ENCODE results near the gene RASSF10.

The RASSF10 gene

DNA sequence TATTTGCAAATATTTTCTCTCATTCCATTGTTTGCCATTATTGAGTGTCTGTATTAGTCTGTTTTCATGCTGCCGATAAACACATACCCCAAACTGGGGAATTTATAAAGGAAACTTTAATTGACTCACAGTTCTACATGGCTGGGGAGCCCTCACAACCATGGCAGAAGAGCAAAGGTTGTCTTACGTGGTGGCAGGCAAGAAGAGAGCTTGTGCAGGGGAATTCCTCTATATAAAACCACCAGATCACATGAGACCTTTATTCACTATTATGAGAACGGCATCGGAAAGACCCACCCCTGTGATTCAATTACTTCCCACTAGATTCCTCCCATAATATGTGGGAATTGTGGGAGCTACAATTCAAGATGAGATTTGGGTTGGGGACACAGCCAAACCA is 10.2 kb downstream of the RASSF10 start:
- DNase-seq: no peak
- TF ChIP-seq POLR2A (IDR thresholded peaks at IDR 0.05; ENCODE audit: low read length) (no peak), GATA1 (IDR thresholded peaks at IDR 0.05; ENCODE audit: low read depth, low read length) (no peak)

DNA sequence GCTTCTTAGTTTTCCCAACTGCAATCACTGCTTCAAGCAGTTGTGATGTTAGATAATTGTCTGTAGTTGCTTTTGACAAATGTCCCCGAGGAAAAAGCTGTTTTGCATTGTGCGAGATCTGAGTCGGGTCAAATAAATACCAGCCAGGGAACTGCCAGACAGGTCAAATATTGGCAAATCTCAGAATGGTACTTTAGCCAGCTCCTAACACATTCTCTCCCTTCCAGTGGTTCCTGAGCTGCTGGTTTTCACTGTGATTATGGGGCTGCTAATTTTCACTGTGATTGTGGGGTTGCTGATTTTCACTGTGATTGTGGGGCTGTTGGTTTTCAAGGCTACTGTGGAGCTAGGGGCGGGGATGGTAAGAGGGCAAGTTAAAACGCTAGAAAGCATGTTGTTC is 14.3 kb downstream of the RASSF10 start:
- no peak for DNase-seq
- TF ChIP-seq GATA1 (IDR thresholded peaks at IDR 0.05; ENCODE audit: low read depth, low read length): no peak
- no peak for TF ChIP-seq POLR2A (IDR thresholded peaks at IDR 0.05; ENCODE audit: low read length)

DNA sequence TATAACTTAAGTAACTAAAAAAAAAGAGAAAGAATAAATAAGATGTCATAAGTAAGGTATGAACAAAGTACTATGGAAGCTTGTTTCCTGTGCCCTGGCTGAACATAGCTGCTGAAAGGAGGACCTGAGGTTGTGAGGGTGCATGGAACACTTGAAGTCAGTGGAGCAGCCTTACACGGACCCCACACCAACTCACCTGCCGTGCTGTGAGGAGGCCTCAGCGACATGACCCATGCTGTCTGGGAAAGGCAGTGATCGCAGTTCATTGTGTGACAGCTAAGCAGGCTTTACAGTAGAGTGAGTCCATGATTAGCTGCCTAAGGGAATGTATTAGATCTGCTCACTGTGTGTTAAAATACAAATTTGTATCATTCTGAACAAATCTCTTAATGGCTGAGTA is 17.6 kb downstream of the RASSF10 start:
- DNase-seq: no peak
- TF ChIP-seq POLR2A (IDR thresholded peaks at IDR 0.05; ENCODE audit: low read length) (no peak), GATA1 (IDR thresholded peaks at IDR 0.05; ENCODE audit: low read depth, low read length) (no peak)

DNA sequence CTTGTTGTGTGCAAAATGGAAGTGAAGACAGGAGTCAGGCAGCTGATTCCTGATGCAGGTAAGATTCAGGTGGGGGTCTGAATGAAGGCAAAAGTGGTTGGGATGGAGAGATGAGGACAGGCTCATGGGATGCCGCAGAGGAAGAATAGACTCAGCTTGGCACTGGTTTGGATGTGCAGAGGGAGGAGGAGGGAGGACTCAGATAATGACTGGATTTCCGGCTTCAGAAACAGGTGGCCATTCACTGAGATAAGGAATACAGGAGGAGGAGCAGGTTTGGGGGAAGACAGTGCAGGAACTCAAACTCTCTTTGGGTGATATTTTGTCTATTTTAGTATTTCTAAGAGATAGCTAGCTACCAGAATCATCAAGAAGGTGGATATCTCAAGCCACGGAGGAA is 19.2 kb downstream of the RASSF10 start:
- TF ChIP-seq POLR2A (IDR thresholded peaks at IDR 0.05; ENCODE audit: low read length) (no peak), GATA1 (IDR thresholded peaks at IDR 0.05; ENCODE audit: low read depth, low read length) (no peak)

DNA sequence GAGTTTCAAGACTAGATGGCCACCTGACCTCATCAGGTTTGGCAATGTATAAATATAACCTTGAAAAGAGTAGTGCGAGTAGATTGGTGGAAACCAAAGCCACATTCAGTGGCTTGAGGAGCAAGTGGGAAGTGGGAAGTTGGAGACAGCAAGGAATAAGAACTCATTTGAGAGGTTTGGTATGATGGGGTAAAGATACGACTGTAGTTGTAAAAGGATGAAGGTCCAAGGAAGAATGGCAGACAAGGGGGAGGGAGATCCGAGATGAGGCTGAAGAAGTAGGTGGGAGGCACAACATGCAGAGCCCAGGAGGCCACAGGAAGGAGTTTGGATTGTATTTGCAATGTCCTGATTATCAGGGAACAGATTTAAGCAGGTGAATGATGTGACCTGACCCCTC is 20.8 kb downstream of the RASSF10 start:
- TF ChIP-seq POLR2A (IDR thresholded peaks at IDR 0.05; ENCODE audit: low read length) (no peak), GATA1 (IDR thresholded peaks at IDR 0.05; ENCODE audit: low read depth, low read length) (no peak)
- no peak for DNase-seq

More for the DNA sequence above, 19.2 kb downstream of the RASSF10 start:
- DNase-seq: no peak

DNA sequence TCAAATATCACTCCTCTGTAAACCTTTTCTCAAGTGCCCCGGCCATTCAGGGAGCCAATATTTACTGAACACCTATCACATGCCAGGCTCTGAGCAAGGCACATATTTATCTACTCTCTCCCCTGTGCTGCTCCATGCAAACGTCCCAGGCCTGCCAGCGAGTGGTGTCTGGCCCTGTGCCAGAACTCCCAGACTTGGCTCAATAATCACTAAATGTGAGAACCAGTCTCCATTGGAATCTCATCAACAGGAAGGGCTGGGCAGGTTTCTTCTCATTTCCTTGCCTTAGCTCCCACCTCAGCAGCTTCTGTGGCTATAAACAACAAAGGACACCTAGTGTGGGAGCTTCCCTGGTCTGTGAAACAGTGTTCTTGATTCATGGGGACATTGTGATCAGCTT is 21.7 kb downstream of the RASSF10 start:
- TF ChIP-seq GATA1 (IDR thresholded peaks at IDR 0.05; ENCODE audit: low read depth, low read length) (no peak), POLR2A (IDR thresholded peaks at IDR 0.05; ENCODE audit: low read length) (no peak)
- DNase-seq: no peak

DNA sequence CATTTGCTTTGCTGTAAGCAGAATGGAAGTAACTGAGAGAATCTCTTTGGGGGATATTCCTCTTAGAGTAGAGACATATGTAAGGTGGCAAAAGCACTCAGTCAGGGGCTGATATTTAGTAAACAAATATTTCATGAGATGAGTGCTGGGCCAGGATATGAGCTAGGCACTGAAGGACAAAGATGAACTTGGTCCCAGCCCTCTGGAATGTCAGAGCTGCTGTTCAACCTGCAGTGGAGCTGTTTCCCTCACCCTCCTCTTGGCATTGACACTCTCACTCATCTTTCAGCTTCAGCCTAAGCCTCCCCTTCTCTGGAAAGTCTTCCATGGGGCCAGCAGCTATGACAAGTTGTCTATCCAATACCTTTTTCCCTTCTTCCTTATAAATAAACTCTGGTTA is 22.2 kb downstream of the RASSF10 start:
- TF ChIP-seq POLR2A (IDR thresholded peaks at IDR 0.05; ENCODE audit: low read length) (no peak), GATA1 (IDR thresholded peaks at IDR 0.05; ENCODE audit: low read depth, low read length) (no peak)

DNA sequence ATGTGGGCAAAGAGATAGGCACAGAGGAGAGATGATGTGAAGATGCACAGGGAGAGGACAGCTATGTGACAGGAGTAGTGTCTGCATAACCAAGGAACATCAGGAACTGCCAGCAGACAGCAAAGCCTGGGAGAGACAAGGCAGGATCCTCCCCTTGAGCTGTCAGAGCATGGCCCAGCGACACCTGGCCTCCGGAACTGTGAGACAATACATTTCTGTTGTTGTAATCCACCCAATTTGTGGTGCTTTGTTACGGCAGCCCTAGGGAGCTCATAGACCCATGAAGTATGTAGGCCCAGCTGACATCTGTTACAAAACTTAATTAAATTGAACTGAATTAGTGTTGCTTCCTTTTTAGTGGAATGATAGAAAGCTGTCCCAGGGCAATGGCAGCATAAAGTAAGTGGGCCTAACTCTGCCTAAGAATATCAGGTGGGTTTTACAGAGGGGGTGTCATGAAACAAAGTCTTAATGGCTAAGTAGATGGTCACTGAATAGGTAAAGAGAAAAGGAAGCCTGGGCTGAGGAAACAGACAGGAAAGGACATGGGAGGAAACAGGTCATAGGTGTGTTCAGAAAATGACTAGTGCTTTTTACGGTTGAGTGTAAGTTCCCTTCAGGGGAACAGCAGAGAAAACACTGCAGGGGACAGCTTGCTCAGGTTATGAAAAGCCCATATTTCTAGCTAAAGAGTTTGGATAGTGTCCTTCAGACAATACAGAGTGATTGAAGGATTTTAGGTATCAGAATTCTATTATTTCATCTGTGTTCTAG is 24.8 kb downstream of the RASSF10 start:
- TF ChIP-seq POLR2A (IDR thresholded peaks at IDR 0.05; ENCODE audit: low read length) (no peak), GATA1 (IDR thresholded peaks at IDR 0.05; ENCODE audit: low read depth, low read length) (no peak)
- DNase-seq: no peak

More for the DNA sequence above, 22.2 kb downstream of the RASSF10 start:
- DNase-seq: no peak

DNA sequence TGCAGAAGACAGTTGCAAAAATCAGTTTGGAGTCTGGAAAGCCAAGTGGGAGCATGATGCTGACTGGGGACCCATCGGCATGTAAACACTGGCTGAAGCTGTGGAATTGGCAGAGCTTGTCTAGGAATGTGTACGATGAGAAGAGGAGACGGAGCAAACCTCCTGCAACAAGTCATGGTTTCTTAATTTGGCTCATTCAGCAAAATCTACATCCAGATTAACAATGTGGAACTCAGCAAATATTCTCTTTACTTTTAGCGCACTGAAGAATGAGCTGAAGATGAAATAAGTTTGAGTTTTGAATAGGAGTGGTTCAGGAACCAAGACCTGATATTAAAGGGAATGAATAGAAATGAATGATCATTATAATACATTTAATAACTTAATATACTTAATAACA is 26.6 kb downstream of the RASSF10 start:
- no peak for TF ChIP-seq GATA1 (IDR thresholded peaks at IDR 0.05; ENCODE audit: low read depth, low read length)
- DNase-seq: no peak

DNA sequence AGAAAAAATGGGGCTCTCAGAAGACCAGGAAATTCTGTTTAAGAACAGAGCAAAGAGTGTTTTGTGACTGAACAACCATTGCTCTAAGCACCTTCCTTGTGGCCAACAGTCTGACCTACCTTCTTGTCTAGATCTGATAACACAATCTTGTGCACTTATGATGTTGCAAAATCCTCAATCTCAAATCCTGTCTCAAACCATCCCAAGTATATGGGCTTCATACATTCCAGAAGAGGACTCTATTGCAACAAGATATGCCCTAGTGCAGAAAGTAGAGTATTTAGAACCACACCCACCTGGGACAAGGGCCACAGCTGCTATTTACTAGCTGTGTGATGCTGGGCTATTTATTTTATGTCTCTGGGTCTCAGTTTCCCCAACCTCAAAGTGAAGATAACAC is 27.1 kb downstream of the RASSF10 start:
- TF ChIP-seq GATA1 (IDR thresholded peaks at IDR 0.05; ENCODE audit: low read depth, low read length) (no peak), POLR2A (IDR thresholded peaks at IDR 0.05; ENCODE audit: low read length) (no peak)
- DNase-seq: no peak

DNA sequence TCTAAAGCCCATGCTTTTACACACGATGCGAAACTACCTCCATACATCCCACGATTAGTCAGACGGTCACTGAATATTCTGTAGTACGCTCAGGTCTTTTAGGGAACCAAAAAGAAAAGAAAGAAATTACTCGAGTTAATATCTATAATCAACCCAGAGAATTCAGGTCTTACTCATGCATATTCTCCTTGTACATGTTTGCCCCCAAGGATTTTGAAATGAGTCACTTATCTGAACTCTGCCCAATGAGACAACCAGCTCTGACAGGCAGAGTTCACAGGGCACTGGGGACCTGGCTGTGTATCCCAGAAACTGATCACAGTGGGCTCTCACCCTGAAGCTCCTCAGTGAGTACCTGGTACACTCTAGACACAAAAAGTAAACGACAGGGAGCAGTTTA is 29.2 kb downstream of the RASSF10 start:
- no peak for DNase-seq
- TF ChIP-seq GATA1 (IDR thresholded peaks at IDR 0.05; ENCODE audit: low read depth, low read length) (no peak), POLR2A (IDR thresholded peaks at IDR 0.05; ENCODE audit: low read length) (no peak)

DNA sequence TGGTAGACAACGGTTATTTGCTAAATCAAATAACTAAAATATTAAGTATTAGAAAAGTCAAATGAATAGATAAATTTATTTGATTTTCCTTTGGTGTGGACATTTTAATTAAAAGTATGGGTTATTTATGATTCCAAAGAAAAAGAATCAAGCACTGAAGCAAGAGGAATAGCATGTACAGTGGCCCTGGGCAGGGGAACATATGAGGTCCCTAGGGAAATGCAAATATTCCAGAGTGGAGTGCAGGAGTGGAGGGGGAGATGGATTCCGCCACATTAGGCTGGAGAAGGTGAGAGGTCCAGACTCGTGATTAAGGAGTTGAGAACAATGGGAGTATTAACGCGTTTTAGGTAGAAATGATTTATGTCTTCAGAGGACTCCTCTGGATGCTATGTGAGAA is 30.0 kb downstream of the RASSF10 start:
- no peak for DNase-seq
- TF ChIP-seq POLR2A (IDR thresholded peaks at IDR 0.05; ENCODE audit: low read length): no peak
- no peak for TF ChIP-seq GATA1 (IDR thresholded peaks at IDR 0.05; ENCODE audit: low read depth, low read length)

DNA sequence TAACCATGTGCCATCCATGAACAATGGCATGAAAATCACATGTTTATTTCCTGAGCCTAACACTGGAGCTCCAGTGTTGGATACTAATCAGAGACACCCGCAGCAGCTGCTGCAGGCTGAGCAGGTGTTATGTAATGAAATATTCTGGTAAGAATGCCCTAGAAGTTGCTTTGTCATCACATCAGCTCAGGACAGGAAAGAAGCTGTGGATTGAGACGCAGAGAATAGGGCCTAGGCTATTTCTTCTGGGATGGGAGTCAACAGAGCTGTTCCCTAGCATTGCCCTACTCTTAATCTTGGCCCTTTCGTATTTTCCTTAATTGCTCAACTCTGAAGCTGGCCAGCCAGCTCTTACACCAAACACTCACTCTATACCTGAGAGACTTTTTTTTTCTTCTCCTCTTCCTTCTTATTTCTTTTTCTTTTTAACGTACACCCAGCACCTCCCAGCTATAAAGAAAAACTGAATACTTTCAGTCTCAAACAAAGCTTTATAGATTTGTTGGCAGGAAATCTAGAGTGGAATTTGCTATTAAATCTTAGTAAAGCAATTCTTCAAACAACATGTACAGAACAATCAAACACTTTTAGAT is 31.9 kb downstream of the RASSF10 start:
- no peak for DNase-seq
- TF ChIP-seq POLR2A (IDR thresholded peaks at IDR 0.05; ENCODE audit: low read length): no peak
- TF ChIP-seq GATA1 (IDR thresholded peaks at IDR 0.05; ENCODE audit: low read depth, low read length): no peak

DNA sequence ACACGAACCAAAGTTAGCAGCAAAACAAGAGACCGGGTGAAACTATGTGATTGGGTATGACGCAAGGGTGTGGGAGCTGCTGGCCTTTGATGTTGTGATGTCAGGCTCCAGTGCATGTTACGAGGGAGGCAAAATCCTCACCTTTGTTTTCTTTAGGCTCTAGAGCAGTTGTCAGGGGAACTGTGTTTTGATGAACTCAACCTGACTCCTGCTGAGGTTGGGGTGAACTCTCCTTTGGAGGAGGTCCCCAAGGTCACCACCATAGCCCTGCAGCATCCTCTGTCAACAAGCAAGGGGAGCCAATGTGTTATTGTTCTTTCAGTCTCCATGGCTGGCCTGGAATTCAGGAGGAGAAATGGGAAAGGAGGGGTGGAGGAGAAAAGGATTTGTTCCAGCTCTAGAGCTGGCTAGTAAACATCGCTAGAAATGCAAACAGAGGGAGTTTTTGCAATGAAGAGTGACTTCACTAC is 33.8 kb downstream of the RASSF10 start:
- no peak for DNase-seq
- TF ChIP-seq POLR2A (IDR thresholded peaks at IDR 0.05; ENCODE audit: low read length): no peak
- TF ChIP-seq GATA1 (IDR thresholded peaks at IDR 0.05; ENCODE audit: low read depth, low read length): no peak

Data from erythroblast (primary cell).